PC-9 (cell line): ENCODE data around the gene MROH9. TPM values are rescaled to one million over a fixed set of nuclear protein-coding genes. Genes with fewer than 3 reads are reported as not detected.

ENCODE experiments used
- BruUV-seq: library from RNA; stranded (reverse); fragments of 400-500 nt; replicated peaks from 2 replicates; lab custom pipeline; 2021; lab: Mats Ljungman, UMichigan
- CTCF ChIA-PET: fragments of 300-600 bp; sonication (Branson Sonifier 250); formaldehyde crosslinking; loops from one replicate; lab custom pipeline; 2022; ENCODE audit warnings: antibody characterized with exemption; lab: Charles Lee
- POLR2A ChIA-PET: fragments of 300-600 bp; sonication (Branson Sonifier 250); formaldehyde crosslinking; loops from one replicate; lab custom pipeline; 2022; ENCODE audit warnings: antibody characterized with exemption; ENCODE audit not compliant: unreplicated experiment; lab: Charles Lee
- DNase-seq, 2 experiments: peaks; one replicate each; pipeline versions ENCODE4 v3.0.0 to v3.0.0-alpha.2; 2015 to 2022; ENCODE audit warnings: mixed read lengths in 1 of 2
- H2AFZ ChIP-seq: fragments of 200-600 bp; sonication (generic); 2 replicates; pipeline ENCODE4 v1.8.1; 2017; ENCODE audit warnings: antibody characterized with exemption
- H3F3A ChIP-seq: fragments of 200-600 bp; sonication (generic); 2 replicates; pipeline ENCODE4 v1.8.1; 2017; ENCODE audit warnings: antibody characterized with exemption, mild to moderate bottlenecking, low read depth; ENCODE audit not compliant: insufficient read depth
- H3K27ac ChIP-seq: fragments of 200-600 bp; sonication (generic); 2 replicates; pipeline ENCODE4 v1.6.1; 2016; ENCODE audit warnings: mixed run types
- H3K27me3 ChIP-seq: fragments of 200-600 bp; sonication (generic); 2 replicates; pipeline ENCODE4 v1.6.1; 2016; ENCODE audit warnings: low read depth, mixed run types; ENCODE audit not compliant: insufficient read depth
- H3K36me3 ChIP-seq: fragments of 200-600 bp; sonication (generic); 2 replicates; pipeline ENCODE4 v1.6.1; 2016; ENCODE audit warnings: low read depth, mixed run types
- H3K4me1 ChIP-seq: fragments of 200-600 bp; sonication (generic); replicated peaks from 2 replicates; pipeline ENCODE4 v1.6.1; 2016; ENCODE audit warnings: mixed run types; ENCODE audit not compliant: insufficient read depth
- H3K4me2 ChIP-seq: fragments of 200-600 bp; sonication (generic); 2 replicates; pipeline ENCODE4 v1.6.1; 2017; ENCODE audit warnings: mixed run types
- H3K4me3 ChIP-seq: fragments of 200-600 bp; sonication (generic); 2 replicates; pipeline ENCODE4 v1.6.1; 2016; ENCODE audit warnings: mixed run types
- H3K79me2 ChIP-seq: fragments of 200-600 bp; sonication (generic); 2 replicates; pipeline ENCODE4 v1.6.1; 2017; ENCODE audit warnings: low read depth, mixed run types
- H3K9me2 ChIP-seq: fragments of 200-600 bp; sonication (generic); 2 replicates; pipeline ENCODE4 v1.8.1; 2017; ENCODE audit warnings: mild to moderate bottlenecking; ENCODE audit not compliant: insufficient read depth
- H3K9me3 ChIP-seq: fragments of 200-600 bp; sonication (generic); 2 replicates; pipeline ENCODE4 v1.8.1; 2016; ENCODE audit warnings: low read depth; ENCODE audit not compliant: insufficient read depth
- H4K20me1 ChIP-seq: fragments of 200-600 bp; sonication (generic); 2 replicates; pipeline ENCODE4 v1.8.1; 2017; ENCODE audit not compliant: insufficient read depth
- CTCF ChIP-seq: fragments of 200-600 bp; sonication (generic); conservative IDR thresholded peaks from 2 replicates; pipeline ENCODE4 v1.6.1; 2017; ENCODE audit warnings: mixed run types, antibody characterized with exemption, mild to moderate bottlenecking, moderate library complexity
- EZH2 ChIP-seq: fragments of 200-600 bp; sonication (generic); IDR thresholded peaks from 2 replicates; pipeline ENCODE4 v1.8.0; 2017; ENCODE audit warnings: antibody characterized with exemption, low read depth
- intact Hi-C: fragments of 100-400 bp; cut with micrococcal nuclease; formaldehyde crosslinking; loops from one replicate; pipeline ENCODE4 v1.10.0; 2022; ENCODE audit not compliant: unreplicated experiment
- total RNA-seq: library from RNA; stranded (reverse); gene quantifications from 2 replicates; pipeline ENCODE4 v1.2.3, GENCODE V29; 2021

MROH9 gene
- total RNA-seq, 1 experiment from 2014 or later: not detected

DNA sequence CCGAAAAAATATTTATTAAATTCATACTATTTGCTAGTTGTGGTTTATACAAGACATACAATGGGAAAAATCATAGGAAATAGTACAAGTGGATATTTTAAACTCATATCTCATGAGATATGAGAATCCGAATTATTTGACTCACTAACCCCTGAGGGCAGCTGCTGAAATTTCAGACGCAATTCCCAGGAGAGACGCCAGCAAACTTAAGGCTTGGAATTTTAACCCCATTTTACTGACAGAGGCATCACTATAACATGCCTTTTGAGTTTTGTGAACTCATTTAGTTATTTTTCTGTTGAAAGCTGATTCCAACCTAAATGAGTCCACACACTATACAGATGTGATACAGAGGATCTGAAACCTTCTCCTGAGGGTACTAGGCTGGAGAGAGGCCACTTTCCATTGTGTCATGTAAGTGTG, 5.9 kb upstream of the MROH9 start:
- intact Hi-C loops: loop anchor here (5.0 to 10.0 kb wide), 4 partner anchors 165 to 1002 kb away; no protein-coding TSS in a partner anchor
- Histone ChIP-seq H3K27me3 (no peaks in the 10 kb centered on the region), H3K9me2 (no peaks in the 10 kb centered on the region), H3K4me2 (no peak overlapping the region), H3K79me2 (no peaks in the 10 kb centered on the region), H2AFZ (no peak overlapping the region), H3K4me1 (no peaks in the 10 kb centered on the region), H3K9me3 (no peaks in the 10 kb centered on the region), H3K4me3 (no peak overlapping the region), H3K36me3 (no peaks in the 10 kb centered on the region), H4K20me1 (no peaks in the 10 kb centered on the region; the same call in 1 of the 2 replicates), H3K27ac (no peak overlapping the region), H3F3A (no peaks in the 10 kb centered on the region; the same call in 1 of the 2 replicates)
- ChIA-PET POLR2A (no interaction called here), CTCF (no interaction called here)
- no TSS peak for BruUV-seq
- TF ChIP-seq CTCF (no peak), EZH2 (no peak)
- no peak for DNase-seq

DNA sequence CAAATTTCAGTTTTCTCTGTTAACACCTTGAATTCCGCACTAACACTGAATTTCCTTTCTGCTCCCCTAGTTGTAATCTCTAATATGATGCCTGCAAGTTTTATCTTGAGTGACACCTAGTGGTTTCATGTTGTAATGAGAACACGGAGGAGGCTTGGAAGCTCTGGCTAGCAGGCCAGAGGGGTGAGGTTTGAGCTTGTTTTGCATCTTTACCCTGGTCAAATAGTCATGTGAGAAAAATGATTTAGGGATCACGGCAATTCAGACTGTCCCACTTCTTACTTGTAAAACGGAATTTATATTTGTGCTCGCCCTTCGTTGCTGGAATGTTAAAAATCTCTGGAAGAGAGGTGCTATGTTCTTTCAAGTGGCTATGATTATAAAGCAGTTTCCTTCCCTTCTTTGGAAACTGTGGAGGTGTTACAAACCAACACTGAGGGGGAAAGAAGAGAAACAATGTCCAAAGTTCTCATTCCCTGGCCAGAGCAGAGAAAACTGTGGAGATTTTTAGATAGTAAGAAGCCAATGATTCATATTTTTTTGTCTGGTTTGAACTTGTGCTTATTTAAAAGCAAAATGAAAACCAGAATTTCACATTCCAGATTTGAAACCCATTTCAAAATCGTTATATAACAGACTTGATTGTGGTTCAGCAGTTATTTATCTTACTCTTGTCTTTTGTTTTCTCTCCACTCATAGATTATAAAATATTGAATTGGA, 5.3 kb upstream of the MROH9 start:
- H3K4me1 ChIP-seq: no peaks in the 10 kb centered on the region
- H3F3A ChIP-seq: no peaks in the 10 kb centered on the region; the same call in 1 of the 2 replicates
- peak; percentile 2 to 45 for DNase-seq
- intact Hi-C loops: loop anchor here (5.0 to 10.0 kb wide), 4 partner anchors 165 to 1003 kb away; no protein-coding TSS in a partner anchor
- H2AFZ ChIP-seq: no peak overlapping the region
- no peaks in the 10 kb centered on the region for H3K79me2 ChIP-seq
- ChIA-PET POLR2A (no interaction called here), CTCF (interaction anchor here (0.6 kb wide), 1 partner anchor 1037 kb away, joined by 6 read pairs; no protein-coding TSS in a partner anchor)
- H3K9me2 ChIP-seq: no peaks in the 10 kb centered on the region
- H3K4me3 ChIP-seq: no peak overlapping the region
- no TSS peak for BruUV-seq
- H3K9me3 ChIP-seq: no peaks in the 10 kb centered on the region
- TF ChIP-seq CTCF: peak; percentile 80
- TF ChIP-seq EZH2: no peak
- no peak overlapping the region for H3K4me2 ChIP-seq
- H3K36me3 ChIP-seq: no peaks in the 10 kb centered on the region
- H3K27me3 ChIP-seq: no peaks in the 10 kb centered on the region
- H4K20me1 ChIP-seq: no peaks in the 10 kb centered on the region; the same call in 1 of the 2 replicates
- H3K27ac ChIP-seq: no peak overlapping the region

- POLR2A ChIA-PET: no interaction called here
- intact Hi-C loops: no loop called here
- BruUV-seq: no TSS peak
These were observed 3.7 kb upstream of the MROH9 start for GRCh38 chr1:170931650-170932049.

More at GRCh38 chr1:170931650-170932049, 3.7 kb upstream of the MROH9 start:
- TF ChIP-seq EZH2 (no peak), CTCF (no peak)
- Histone ChIP-seq H3K4me2 (no peak overlapping the region), H3K9me3 (no peaks in the 10 kb centered on the region), H4K20me1 (no peaks in the 10 kb centered on the region; the same call in 1 of the 2 replicates), H3K79me2 (no peaks in the 10 kb centered on the region), H3K9me2 (no peaks in the 10 kb centered on the region), H3K4me1 (no peaks in the 10 kb centered on the region), H3K27ac (no peak overlapping the region), H3K27me3 (no peaks in the 10 kb centered on the region), H3F3A (no peaks in the 10 kb centered on the region; the same call in 1 of the 2 replicates), H3K36me3 (no peaks in the 10 kb centered on the region), H3K4me3 (no peak overlapping the region), H2AFZ (no peak overlapping the region)
- no peak for DNase-seq
- CTCF ChIA-PET: no interaction called here
